Fibroblast of skin of abdomen (primary cell): Measurements from ENCODE around the gene RIN3.
A peak's percentile ranks its signal among the peaks of the same experiment; 100 is the strongest.

ENCODE experiments used
- DNase-seq: peaks from one replicate; pipeline ENCODE4 v3.0.0-alpha.2; 2013

The RIN3 gene

GRCh38 chr14:92601131-92601710 is 87.6 kb downstream of the RIN3 start:
- no peak for DNase-seq

DNA sequence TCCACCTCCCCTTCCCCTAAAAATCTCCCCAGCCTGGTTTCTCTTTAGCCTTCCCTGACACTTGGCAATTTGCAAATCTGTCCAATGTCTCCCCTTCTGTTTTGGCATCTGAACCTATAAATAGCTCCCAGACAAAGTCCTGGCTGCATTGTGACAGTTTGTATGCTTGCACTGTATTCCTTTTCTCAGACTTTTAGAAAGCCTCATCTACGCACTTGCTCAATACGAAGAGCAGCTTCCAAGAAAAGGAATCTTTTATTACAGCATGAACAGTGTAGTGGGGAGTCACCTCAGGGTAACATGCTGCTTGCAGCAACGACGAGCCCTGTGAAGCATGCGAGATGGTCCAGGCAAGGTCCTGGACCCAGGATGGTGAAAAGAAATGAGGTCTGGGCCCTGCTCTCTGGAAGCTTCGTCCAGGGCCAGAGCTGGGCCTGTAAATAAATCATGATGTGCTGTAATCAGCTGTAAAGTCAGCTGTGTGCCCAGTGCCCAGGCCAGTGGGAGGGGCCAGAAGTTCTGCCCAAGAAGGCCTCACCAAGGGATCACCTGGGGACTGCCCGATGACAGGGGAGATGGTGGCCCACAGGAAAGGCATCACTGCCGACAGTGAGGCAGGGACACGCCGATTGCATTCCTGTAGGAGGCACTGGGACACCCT is 88.3 kb downstream of the RIN3 start:
- no peak for DNase-seq

GRCh38 chr14:92603309-92604242 is 90.0 kb downstream of the RIN3 start:
- DNase-seq, result peak; percentile 78

GRCh38 chr14:92605274-92605940 is 91.8 kb downstream of the RIN3 start:
- no peak for DNase-seq

DNA sequence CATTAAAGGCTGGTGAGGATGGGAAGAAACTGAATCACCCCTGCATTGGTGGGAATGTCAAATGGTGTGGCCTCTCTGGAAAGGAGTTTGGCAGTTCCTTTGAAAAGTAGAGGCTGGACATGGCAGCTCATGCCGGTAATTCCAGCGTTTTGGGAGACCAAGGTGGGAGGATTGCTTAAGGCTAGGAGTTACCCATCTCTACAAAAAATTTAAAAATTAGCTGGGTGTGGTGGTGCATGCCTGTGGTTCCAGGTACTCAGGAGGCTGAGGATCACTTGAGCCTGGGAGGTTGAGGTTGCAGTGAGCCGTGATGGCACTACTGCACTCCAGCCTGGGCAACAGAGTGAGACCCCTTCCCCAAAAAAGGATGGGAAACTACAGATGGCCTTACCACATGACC is 93.7 kb downstream of the RIN3 start:
- DNase-seq, result no peak

DNA sequence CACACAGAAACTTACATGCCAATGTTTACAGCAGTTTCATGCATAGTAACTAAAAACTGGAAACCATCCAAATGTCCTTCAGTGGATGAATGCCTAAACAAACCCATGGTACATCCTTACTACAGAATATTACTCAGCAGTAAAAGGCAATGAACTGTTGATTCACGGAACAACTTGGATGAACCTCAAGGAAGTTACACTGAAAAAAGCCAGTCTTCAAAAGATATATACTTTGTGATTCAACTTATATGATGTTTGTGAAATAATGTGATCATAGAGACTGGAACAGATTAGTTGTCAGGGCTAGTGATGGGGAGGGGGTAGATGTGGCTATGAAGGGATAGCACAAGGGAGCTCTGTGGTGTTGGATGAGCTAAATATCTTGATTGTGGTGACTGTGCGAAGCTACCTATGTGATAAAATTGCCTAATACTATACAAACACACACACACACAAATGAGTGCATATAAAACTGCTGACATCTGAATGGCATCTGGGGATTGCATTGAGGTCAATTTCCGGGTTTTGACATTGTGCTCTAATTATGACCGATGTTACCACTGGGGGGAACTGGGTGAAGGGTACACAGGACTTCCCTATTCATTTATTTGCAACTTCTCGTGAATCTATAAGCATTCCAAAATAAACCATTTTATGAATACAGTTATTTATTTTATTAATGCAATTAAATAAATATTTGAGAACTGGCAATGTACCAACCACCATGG is 94.3 kb downstream of the RIN3 start:
- peak; percentile 68 for DNase-seq

- DNase-seq, result no peak
Measured at GRCh38 chr14:92609955-92610354, 96.4 kb downstream of the RIN3 start.

- DNase-seq, result no peak
Measured at GRCh38 chr14:92610849-92611271, 97.3 kb downstream of the RIN3 start.

- DNase-seq, result peak; percentile 43
Measured at GRCh38 chr14:92613008-92613658, 99.6 kb downstream of the RIN3 start.

GRCh38 chr14:92613681-92614260 is 100.2 kb downstream of the RIN3 start:
- no peak for DNase-seq

DNA sequence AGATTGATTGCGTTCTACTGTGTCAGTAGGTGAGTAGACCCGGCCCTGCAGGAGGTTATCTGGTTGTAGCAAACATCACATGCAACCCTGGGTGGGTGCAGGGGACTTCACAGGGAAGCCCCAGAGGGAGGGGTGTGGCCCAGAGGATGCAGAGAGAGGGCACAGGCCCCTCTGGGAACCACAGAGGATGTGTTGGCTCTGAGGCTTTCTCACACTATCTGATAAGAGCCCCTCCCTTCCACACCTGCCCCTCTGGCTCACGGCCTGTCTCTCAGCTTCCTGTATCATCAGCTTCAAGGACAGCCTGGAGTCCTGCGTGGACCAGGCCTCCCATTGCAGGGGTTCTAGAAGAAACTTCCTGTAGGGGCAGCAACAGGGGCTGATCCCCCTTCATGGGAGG is 101.9 kb downstream of the RIN3 start:
- no peak for DNase-seq

- DNase-seq, result no peak
Measured at GRCh38 chr14:92616178-92616577, 102.6 kb downstream of the RIN3 start.

- DNase-seq, result no peak
Measured at GRCh38 chr14:92617581-92617980, 104.0 kb downstream of the RIN3 start.

DNA sequence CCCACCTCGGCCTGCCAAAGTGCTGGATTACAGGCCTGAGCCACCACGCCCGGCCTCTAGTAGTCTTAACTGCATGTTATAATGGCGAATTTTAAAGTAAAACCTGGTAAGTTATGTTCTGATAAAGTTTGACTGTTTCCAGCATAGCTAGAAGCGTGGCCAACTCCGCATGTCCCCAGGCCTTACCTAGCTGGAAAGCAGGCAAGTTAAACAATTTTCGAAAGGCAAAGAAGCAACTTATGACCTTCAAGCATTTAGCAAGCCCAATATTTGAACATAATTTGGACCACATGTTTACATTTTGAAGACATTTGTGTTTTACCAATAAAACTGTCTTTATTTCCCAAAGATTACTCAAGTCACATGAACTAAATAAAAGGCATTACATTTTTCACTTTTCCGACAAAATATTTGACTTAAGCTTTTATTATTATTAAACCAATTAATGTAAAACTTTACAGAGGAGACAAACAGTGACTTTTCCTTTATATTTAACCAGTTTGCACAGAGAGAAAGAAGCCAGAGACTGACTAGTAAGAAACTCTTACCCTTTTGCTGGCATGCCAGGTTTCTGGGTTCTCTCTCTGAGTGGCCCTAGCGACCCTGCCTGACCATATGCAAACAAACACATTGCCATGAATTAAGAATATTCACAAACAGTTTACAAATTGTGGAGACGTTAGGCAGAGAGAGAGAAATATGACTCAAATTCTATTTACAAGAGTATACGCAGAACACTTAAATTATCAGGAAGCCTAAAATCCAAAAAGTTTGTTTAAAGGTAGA is 106.3 kb downstream of the RIN3 start:
- DNase-seq, result no peak

- no peak for DNase-seq
Measured at GRCh38 chr14:92622311-92622710, 108.7 kb downstream of the RIN3 start.

DNA sequence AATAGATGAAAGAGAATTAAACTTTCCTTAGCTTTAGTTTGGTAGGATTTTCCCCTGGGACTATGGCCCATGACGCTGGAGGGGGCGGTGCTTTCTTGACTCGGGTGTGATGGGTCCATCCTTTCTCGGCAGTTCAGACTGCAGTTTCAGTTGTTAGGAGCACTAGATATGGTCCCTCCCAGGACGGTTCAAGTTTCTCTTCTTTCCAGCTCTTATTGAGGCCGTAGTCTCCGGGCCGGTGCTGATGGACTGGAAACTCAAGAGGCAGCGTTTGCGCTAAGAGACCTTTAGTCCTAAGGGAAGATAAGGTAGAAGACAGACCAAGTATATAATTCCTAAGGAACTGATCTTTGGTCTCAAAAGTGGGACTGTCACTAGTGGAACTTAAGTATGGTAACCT is 111.2 kb downstream of the RIN3 start:
- no peak for DNase-seq

DNA sequence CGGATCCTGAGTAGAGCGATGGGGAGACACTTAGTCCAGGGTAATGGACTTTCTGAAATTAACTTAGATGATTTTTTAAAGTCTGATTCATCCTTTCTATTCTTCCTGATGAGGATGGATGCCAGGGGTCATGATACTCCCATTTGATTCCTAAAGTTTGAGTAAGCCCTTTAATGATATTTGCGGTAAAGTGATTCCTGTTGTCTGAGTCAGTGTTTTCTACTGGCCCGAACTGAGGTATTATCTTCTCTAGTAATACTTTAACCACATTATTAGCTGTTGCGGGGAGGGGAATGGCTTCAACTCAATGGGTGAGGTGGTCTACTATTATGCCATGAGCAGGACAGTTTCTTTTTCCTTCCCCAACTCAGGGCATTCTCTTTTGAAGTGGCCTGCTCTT is 111.6 kb downstream of the RIN3 start:
- peak; percentile 97 for DNase-seq

- peak; percentile 32 for DNase-seq
Measured at GRCh38 chr14:92626041-92626440, 112.5 kb downstream of the RIN3 start.

- DNase-seq, result no peak
Measured at GRCh38 chr14:92627707-92628215, 114.2 kb downstream of the RIN3 start.

- no peak for DNase-seq
Measured at GRCh38 chr14:92628636-92629035, 115.1 kb downstream of the RIN3 start.
